TTC549 (cell line): ENCODE results near the gene GAS7.

Experiments
- FAIRE-seq: peaks from 2 replicates; lab custom pipeline; 2012; peaks lifted over from hg19 to GRCh38; lab: Jason Lieb, UNC

The GAS7 gene

DNA sequence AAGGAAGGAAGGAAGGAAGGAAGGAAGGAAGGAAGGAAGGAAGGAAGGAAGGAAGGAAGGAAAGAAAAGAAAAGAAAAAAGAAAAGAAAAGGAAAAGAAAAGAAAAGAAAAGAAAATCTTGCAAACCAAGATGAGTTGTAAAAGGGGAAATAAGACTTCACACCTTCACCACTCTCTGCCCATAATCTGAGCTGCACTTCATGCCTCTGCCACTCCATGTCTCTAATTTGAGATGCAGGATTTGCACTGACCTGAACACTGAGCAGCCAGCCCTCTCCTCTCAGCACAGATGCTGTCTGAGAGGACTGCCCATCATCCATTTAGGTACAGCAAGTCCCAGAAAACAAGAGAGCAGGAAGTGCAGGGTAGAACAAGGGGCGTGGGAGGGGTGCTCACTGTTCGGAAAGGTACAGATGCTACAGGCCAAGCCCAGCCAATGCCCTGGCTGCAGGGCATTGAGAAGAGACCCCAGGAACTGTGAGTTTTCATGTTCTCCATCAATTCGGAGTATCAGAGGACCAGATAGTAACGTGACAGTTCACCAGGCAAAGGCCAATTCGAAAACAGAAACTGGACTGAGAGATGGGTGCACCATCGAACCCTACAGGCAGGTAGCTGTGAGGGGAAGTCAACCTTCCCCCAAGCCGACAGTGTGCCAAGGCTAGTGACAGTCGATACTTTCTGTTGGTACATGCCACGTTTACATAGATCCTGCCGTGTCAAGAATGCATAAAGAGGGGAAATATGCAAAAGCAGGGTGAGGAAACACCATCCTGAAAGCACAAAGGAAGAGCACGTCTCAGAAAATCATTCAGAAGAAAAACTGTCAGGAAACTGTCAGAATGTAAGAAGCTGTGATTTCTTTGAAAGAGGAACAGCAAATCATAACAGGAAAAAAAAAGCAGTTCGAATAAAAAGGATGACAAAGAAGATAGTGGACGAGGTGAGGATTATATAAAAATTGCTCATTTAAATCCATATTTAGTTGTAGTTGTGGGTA lies 151.3 kb downstream of the GAS7 start:
- FAIRE-seq: no peak

DNA sequence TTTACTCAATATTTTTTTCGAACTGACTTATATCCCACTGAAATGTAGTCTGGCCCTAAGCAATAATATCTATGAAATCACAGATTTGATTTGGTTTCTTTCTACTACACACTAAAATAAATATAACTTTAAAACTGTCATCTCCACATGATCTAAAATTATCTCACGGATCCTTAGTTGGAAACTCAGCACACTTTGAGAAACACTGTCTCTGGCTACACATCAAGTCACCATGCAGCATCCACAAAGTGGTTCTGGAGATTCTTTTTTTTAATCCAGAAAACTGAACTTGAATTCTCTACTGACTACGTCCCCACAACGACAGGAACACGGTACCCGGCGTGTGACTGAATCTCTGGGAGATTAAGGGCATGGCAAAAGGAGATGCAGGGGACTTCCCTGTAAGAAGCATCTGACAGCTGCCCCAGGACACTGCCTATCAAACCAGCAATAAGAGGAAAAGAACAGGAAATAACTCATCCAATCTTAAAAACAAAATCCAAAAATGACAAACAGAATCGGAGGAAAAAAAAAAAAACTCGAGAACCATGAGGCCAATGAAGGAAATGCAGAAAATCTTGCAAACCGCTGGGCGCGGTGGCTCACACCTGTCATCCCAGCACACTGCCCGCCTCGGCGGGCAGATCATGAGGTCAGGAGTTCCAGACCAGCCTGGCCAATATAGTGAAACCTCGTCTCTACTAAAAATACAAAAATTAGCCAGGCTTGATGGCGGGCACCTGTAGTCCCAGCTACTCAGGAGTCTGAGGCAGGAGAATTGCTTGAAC lies 152.3 kb downstream of the GAS7 start:
- no peak for FAIRE-seq

DNA sequence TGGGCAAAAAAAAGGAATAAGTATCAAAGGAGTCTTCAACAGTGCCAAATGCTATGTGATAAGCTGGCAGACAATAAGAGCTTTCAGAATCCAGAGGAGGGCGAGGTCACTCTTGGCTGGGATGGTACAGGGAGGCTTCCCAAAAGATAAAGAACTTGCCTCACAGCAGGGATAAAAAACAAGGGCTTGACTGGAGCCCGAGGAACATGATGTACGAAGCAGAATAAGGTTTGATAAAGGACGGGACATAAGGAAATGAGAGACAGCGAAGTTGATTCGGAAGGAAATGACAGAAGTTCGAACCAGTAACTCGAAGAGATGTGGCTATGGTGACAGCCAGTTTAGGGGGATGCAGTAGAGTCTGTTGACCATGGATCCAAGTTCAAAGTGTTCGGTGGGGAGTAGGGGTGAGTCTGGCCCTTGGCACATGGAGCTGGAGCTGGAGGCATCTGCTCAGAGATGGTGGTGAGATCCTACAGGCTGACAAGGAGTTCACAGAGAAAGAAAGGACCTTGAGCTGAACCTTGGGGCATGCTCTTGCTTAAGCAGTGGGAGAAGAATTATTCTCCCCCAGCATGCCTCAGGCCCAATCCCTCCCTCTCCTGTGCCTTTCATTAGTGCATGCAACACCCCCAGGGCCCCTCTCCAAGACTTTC lies 155.7 kb downstream of the GAS7 start:
- FAIRE-seq: no peak

DNA sequence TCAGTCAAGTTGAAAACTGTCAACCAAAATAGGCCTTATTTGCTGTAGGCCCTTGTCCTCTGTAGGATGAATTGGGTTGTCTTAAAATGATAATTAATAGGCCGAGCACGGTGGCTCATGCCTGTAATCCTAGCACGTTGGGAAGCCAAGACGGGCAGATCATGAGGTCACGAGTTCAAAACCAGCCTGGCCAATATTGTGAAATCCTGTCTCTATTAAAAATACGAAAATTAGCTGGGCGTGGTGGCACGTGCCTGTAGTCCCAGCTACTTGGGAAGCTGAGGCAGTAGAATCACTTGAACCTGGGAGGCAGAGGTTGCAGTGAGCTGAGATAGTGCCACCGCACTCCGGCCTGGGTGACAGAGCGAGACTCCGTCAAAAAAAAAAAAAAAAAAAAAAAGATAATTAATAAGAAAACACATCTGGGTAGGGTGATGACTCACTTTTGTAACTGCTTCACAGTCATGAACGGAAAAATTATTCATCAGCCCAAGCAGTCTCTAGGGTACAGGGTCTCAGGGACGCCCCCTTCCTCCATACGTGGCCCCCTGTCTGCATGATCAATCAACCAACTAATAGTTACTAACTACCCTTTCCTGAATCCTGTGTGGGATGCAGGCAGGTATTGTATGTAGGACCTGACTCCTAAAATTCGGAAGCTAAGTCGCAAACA lies 156.4 kb downstream of the GAS7 start:
- no peak for FAIRE-seq

DNA sequence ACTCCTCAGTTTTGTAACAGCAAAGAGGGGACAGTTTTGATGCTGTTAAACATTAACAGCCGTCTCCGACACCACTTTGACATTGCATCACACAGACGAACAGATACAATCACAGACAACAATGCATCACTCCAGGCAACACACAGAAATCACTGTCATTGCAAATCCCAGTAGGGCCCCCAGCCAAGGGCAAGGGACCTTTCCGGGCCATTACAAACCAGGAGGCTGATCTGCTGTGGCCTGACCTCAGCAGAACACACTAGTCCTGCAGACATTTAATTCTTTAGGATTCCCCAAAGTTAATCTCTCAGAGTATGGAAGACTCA lies 157.2 kb downstream of the GAS7 start:
- FAIRE-seq: no peak

DNA sequence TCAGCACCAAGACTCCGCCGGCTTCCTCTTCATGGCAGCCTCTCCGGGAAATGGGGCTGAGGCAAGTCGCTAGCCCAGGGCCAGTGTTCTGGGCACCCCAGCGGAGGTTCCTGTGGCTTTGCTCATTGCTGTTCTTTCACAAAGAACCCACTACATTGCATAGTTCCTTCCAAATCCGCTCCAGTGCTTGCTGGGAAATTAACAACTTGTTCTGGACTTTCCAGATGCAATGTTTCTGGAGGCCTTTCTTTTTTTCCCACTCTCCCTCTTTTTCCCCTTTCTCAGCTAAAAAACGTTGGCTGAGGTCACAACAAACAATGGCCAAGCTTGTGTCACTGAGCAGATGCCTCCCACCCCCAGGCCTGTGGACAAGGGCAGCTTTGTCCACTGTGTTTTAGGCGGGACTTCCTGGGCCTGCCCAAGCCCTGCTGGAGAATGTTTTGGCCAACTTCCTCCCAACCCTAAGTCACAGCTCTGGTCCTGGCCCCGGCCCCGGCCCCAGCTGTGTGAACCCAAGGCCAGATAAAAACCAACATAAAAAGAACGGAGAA lies 161.8 kb downstream of the GAS7 start:
- FAIRE-seq: no peak

DNA sequence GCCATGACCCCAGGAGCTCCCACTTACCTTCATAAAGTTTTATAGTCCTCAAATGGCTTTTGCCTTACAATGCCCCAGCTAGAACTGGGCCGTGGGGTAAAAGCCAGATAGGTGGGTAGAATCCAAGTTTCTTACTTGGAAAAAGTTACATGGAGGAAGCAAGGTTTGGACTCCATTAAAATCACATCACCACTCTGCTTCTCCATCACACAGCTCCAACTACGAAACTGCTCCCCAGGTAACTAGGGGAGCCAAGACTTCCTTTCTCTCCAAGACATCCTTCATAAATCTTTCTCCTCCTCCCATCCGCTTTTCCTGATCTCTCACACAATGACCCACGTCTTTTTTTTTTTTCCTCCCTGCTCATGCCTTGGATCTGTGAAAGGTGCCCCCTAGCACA lies 162.5 kb downstream of the GAS7 start:
- no peak for FAIRE-seq

DNA sequence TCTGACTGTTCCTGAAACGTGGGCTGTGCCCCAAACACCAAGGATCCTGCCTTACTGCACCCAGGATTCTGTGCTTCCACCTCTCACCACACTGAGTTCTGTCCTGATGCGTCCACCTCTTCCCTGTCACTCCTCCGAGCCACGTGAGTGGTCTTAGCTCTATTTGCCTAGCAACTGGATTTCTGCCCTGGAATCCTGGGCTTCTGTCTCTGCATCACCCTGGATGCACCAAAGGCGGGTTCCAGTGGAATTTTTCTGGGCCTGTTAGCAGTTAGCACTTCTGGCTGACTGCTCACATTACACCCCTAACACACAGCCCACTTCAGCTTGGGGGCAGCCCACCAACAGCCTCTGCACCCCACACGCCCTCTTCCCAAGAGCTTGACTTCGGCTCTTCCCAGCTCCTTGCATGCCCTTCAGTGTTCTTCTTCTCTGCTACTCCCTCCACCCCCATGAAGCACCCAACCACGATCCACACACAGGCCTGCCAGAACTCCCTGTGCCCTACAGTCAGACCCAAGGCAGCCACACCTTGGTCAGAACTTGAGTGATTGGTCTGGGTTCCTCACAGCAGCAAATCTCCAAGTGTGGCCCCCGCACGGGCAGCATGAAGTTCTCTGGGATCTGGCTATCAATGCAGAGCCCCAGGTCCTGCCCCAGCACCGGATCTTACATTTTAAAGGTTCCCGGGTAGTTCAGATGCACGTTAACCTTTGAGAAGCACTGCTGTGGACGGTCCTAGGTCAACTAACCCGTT lies 163.5 kb downstream of the GAS7 start:
- FAIRE-seq: no peak

DNA sequence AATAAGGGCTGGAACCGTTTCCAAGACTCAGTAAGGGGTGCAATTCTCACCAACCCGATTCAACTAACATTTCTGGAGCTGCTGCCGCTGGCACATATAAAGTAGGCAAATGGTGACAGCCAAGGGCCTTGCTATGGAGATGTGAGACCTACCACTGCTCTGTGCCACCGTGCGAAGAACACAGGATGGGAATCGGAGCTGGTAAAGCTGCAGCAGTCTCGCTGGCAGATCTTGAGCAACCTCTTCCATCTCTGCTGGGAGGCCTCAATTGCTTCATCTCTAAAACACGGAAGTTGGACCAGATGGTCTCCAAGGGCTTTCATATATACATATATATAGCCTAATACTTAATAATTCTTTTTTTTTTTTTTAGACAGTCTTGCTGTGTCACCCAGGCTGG lies 164.4 kb downstream of the GAS7 start:
- no peak for FAIRE-seq

DNA sequence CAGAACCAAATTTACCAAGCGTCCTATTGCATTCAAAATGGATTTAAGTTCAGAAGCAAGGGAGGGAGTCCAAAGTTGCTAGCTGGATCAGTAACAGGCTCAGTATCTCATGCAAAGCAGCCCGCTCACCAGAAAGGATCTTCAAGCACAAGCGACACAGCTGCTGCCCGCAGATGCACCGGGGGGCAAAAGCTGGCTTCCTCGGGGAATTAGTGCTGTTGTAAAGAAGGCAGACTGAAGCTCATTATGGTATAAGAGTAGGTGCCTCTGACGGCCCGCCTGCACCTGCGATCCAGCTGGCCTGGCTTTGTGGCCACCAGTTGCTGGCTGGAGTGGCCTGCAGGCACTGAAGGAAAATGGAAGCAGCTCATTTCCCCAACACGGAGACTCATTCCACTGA lies 165.0 kb downstream of the GAS7 start:
- no peak for FAIRE-seq

DNA sequence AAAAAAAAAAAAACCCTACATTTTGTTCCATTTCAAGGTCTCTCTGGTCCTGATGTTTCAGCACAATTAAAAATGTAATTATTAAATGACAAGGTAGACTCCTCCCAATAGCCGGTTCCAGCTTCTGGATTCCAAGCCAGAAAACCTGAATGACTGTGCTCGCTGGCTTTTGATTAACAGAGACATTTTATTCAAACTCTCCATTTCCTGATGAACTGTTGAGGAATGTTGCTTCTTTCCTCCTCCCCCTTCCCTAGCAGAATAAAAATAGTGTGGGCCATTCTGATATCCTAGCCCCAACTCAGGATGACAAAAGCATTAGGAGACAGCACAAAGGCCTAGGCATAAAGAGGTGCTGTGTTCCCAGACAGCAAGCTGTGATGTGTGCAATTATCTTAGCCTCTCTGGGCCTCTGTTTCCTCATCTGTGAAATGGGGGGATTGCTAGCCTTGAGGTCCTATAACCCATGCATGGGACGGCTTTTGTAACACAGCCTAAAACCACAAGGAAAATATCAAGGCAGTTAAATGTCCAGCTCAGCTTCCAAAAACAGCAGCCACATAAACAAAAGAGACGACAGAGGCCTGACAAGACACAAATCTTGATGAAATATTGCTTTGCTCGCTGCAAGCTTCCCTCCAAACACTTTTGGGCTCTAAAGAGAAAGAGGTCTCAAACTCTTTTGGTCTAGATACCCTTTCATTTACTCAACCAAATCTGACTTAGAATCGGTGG lies 166.1 kb downstream of the GAS7 start:
- FAIRE-seq: no peak

DNA sequence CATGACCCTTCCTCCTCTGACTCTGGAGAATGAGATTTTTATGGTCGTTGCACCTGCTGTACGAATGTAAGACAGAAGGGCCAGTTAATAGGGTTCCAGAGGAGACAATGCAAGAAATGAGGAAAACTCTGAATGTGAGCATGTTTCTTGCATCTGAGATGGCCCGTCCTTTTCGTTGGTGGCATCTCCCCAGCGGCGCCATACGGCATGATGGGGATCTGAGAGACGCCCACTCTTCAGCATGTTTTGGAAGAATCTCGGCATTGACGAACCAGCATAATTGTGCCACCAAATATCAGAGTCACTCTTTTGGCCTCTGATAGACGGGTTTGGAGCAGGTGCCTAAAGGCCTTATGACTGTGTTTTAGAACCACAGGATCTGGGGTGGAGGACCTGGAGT lies 166.8 kb downstream of the GAS7 start:
- no peak for FAIRE-seq

DNA sequence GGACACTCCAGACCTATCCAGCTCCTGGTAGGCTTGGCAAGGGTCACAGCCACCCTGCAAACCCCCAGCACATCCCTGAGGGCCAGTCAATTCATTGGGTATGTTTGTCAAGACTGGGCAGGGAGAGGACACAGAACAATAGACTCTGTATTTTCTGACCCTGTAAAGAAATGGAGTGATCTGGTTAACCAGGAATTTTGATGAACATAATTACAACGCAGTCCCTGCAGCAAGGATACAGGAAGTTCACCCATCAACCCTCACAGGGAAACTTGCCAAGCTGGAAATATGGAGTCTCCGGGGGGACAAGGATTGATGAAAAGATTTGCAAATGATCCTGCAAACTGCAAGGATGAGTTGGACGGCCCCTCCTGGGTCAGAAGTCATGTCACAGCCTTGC lies 167.3 kb downstream of the GAS7 start:
- FAIRE-seq: no peak

DNA sequence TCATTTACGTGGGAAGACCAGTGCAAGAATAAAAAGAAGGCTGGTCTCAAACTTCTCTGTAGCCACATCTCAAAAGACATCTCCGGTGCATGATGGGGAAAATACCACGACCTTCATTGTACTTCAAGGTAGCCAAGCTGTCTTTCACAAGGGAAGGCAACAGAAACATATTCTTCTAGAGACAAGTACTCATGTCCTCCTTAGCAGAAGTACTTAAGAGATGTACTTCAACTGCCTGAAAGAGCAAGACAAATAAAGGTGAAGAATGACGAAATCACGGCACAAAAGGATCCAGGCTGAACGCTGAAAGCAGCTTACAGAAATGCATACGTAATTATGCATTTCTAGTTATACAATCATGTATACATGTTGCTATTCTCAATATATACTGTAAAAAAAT lies 169.3 kb downstream of the GAS7 start:
- no peak for FAIRE-seq

DNA sequence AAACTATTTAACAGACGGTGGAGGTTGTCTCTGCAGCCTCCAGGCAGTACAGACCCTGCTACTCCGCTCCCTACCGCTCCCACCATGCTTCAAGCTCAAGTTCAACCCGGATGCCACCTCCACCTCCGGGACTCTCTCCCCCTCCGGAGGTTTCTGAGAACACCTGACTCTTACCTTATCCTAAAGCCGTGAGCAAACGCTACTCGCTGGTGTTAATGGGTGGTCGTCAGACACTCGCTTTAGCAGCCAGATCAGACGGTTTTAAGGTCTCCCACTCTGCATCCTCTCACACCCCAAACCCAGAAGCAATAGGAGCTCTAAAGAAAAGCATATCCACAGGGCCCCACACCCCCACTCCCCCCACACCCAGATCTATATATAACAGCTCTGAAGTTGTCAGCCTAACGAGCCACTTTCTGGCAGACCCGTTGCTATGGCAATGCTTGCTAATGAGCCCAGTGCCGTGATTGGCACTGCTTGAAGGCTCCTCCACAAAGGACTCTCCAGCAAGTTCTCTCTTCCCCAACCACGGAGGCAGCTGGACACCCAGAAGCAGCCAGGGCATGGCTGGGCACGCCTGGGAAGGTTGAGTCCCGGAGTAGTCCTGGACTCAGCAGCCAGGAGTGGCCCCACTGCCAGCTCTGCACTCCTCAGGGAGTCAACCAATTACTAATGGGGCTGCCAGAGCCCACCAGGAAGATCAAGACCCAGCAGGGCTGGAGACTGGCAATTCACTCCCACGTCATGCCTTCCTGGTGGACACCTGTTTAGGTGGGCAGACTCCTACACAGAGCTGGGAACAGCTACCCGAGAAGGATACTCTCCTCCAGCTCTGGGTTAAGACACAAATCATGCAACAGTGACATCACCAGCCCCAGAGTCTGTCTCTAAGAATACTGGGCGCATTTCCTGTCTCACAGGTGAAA lies 172.2 kb downstream of the GAS7 start:
- no peak for FAIRE-seq

DNA sequence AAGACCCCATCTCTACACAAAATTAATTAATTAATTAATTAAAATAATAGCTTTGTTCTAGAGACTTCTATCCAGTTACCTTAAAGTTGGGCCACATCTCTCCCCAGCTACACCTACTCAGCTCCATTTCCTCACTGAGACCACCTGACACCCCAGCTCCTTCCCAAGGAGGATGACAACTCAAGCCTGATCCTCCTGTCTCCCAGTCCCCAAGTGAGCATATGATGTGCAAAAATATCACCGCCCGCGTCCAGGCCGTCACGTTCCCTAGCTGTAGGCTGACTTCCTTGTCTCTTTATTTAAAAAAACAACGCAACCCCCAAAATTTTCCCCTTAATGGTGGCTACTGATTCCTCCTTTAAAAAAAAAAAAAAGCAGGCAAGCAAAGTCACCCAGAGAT lies 173.2 kb downstream of the GAS7 start:
- FAIRE-seq: no peak

DNA sequence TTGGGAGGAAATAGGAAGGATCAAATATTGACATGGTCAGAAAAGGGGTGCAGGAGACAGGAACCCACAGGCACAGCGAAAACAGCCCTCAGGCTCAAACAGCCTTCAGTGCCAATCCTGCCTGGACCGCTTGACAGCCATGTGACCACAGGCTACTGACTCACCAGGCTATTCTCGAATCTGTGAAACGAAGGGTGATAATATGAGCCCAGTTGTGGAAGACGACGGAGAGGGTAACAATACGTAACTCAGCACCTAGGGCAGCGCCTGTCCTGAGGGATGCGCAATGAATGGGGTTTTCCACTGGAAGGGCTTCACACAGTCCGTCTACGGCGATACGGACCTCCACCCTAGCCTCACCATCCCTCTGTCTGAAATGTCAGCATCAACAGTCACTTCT lies 176.0 kb downstream of the GAS7 start:
- FAIRE-seq: no peak

DNA sequence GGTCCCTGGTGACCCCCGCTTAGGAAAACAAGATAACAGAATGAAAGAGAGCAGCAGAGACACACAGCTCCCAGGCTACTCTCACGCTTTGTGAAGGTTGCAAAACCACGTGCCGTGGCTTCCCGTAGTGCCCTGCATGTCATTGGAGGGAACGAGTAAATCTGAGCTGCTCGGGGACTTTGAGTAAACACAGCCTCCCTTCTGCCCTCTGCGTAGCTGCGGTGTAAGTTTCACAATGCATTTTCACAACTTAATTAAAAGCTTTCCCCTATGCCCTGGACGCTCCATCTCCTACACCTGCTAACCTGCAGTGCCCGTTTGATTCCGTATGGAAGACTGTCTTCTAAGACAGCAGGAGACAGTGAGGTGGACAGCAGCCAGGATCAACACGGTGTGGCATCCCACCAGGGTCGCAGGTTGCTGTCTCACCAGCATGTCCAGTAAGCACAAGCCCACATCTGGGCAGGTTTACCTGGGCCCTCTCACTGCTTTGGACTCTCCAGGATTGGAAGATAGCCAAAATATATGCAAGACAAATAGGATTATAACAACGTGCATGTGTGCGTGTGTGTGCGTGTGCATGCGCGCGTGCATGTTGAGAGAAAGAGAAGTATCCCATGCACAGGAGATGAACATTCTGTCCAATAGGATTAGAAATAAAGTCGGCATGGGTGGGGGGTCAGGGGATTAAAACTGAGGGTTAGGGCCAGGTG lies 177.0 kb downstream of the GAS7 start:
- FAIRE-seq: no peak

DNA sequence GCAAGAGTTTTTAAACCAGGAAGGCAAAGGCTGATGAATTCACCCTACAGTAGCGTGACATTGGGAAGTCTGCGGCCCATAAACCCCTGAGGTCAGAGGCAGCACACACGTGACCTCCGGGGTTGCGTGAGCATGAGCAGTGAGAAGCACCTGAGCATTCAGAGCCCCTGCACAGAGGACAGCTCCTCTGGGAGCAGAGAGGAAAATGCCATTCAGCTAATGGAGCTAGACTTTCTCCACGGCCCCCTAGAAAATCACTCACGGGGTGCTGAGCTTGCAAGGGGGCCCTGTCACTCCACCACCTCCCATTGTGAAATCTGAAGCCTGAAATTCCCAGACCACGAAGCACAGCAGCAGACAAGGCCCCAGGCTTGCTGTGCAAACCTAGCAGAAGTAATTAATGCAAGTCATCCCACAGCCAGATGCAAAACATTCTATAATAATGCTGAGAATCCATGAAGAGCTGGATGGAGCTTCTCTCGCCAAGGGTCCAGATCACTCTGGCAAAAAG lies 178.4 kb downstream of the GAS7 start:
- FAIRE-seq: no peak
